GM21529 (cell line): ENCODE results near the gene SUPT4H1.

Experiments
- ATAC-seq: cut with Tn5 transposase; IDR thresholded peaks from one replicate; pipeline ENCODE4 v1.9.1; 2021; ENCODE audit not compliant: unreplicated experiment

The SUPT4H1 gene

DNA sequence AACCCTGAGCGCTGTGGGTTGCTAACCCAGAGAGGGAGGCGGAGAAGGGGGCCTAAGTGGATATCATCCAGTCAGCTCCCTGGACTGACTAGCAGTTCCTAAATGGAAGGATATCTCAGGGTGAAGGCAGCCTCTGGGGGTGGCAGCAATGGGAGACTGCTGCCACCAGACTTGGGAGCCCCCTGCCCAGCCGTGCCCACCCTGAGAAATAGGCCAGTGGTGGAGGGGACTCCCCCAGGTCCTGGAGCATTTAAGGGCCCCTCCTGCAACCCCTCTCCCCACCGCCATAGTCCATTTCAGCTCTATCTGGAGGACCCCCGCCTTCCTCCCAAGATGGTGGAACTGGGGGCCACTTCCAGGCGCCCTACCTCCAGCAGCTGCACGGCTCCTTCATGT is 31.8 kb downstream of the SUPT4H1 start:
- no peak for ATAC-seq

DNA sequence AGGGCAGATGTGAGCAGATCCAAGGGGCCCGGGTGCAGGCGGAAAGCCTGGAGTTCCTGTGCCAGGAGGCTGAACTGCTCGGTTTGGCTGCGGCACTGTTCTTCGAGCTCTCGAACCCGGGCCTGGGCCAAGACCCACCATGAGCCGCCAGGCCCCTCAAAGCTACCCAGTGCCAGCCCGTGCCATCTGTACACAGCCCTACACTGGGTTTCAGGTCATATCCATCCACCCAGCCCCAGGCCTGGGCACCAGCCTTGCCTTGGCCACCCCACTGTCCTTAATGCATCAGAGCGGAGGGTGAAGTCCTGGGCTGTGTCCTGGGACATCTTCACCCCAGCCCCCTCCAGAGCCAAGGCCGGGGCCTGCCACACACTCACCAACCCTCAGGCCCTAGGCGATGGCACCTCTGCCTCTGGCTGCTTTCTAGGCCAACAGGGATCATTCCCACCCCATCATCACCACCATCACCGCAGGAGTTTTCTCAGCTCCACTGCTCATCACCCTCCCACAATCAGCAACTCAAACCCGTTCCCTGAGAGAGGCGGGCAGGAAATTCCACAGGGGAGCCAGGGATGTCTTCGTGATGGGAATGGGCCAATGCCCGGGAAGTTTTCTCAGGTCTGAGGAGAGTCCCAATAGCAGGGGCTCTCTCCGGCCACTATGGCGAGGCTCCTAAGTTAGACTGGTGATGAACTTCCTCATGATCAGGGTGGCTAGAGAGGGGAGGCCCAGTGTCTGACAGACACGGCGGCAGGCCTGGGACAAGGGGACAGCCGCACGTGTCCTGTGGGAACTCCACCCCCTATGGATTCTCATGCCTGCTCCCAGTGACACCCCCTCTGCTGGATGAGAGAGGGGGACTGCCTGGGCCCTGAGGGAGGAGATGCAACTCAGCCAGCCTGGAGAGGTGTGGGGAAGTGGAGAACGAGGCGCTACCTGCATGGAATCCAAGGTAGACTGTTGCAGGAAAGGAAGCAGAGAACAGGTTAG is 32.5 kb downstream of the SUPT4H1 start:
- ATAC-seq, result no peak

DNA sequence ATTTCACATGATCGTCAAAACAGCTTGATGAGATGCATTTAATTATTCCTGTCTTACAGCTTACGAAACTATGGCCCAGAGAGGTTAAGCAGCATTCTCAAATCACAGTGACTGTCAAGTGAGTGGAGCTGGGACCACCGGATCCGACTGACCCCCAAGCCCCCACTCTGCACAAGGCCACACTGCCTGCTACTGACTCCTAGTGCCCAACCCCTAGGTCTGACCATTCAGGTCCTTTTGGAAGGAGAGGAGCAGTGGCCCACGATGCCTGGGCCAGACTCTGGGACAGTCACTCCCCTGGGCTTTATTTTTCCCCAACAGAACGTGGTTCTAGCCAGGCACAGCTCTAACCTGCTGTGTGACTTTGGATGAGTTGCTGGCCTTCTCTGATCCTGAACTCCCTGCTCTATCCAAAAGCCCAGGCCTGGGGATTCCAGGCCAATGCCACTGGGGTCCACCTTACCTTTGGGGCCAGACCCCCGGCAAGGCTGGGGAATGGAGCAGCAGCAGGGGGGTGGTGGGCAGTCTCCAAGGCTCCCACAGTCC is 33.3 kb downstream of the SUPT4H1 start:
- ATAC-seq, result no peak

DNA sequence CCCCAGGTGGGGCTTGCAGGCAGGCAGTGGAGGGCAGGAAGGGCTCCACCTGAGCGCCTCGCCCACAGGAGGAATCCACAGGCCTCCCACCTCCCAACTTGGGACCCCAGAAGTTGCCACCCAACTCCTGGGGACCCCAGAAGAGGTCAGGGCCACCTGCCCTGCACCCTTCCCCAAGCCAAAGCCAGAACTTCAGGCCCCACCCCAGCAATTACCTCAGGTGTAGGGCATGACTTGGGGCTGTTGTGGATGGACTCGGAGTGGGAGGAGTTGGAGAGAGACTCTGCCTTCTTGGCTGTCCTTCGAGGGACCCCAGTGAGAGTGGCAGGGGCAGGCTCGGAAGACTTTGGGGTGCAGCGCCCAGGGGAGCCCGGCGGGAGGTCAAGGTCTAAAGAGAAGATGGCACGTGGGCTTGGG is 33.9 kb downstream of the SUPT4H1 start:
- ATAC-seq, result no peak

DNA sequence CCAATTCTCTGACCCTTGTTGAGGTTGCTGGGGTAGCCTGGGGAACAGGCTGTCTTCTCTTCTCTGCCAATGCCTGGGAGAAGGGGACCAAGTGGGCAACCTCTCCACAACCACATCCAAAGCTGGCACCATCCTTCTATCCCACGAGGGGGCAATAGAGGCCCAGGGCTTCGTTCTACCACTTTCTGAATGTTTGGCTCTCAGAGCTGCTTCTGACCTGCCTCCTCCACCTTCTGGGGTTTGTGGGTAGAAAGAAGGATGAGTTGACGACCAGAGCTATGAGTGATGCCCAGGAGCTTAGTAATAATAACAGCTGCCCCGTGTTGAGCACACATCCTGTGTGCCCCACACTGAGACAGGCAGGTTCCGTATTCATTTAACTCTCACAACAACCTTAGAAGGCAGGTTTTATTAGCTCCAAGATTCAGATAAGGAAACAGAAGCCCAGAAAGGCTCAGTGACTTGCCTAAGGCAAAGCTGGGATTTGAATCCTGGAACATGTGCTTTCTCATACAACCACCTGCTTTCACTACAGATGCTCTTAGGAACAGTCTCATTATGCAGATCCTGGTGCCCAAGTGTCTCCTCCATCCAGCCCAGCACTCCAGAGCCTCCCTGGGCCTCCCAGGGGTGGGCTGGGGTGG is 34.5 kb downstream of the SUPT4H1 start:
- ATAC-seq, result peak; percentile 74

DNA sequence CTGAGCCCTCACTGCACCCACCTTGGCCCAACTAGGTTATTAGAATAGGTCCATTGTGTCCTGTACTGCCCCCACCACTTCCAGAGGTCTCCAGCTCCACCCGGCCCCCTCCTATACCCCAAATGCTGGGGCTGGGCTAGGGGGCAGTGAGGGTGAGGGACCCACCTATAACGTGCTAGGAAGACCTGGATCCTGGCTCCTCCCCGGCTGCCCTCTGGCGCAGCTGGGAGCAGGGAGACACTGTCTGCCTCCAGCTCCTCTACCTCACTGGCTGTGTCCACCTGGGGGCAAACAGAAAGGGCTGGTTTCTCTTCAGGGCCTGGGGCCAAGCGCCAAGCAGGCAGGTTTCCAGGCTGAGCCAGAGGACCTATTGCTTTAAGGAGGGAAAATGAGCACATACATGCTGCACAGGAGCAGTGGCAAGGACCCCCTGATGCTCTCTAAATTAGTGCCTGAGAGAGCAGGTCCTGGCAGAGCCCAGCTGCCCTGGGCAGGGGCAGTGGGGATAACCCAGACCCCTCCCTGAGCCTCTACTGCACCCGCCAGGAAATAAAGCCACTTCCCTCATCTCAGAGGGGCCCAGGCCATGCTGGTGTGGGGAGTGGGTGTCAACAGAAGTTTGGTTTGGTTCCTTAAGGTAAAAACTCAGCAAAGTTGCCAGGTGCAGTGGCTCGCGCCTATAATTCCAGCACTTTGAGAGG is 35.6 kb downstream of the SUPT4H1 start:
- ATAC-seq, result no peak

DNA sequence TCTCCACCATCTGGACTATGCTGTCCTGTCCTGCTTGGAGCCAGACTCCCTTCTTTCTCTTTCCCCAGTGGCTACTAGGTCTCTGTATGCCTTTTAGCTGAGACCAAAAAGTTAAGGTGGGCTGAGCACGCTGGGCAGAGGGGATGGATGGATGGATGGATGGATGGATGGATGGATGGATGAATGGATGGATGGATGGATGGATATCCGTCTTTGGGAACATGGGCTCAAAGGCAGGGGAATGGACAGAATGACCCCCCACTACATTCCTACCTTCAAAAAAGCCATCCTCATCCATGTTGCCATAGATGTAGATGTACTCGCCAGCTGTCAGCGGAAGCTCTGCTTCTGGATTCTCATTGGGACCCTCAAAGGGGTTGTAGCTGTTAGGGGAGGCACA is 36.3 kb downstream of the SUPT4H1 start:
- ATAC-seq, result no peak

DNA sequence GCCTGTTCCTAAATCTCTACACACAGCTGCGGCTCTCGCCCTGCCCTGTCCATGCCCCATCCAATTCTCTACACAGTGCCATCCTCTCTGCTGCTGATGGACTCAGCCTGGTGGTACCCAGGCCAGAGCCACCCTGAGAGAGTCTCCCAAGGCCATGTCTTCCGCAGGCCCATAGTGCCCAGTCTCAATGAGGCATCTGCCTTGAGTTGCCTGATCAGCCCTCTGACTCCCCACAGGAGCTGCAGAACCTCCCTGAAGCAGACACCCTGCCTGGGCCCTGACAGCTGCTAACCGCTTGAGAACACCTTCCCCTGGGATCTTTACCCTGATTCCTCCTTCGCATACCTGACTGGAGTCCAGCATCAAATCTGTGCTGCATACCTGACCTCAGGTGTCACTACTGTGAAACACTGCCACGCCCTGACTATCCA is 36.7 kb downstream of the SUPT4H1 start:
- ATAC-seq, result no peak

DNA sequence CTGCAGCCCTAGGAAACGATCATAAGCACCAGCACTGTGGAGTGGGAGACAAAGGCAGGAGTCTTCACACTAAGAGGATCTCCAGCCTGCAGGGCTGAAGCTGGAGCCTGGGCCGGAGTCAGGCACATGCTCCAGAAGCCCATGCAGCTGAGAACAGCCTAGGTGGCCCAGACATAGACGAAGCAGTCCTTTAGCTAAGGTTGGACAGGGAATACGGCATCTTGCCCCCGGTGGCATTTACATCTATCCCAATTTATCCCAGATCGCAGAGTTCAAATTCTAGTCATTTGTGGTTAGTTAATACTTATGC is 37.3 kb downstream of the SUPT4H1 start:
- no peak for ATAC-seq

DNA sequence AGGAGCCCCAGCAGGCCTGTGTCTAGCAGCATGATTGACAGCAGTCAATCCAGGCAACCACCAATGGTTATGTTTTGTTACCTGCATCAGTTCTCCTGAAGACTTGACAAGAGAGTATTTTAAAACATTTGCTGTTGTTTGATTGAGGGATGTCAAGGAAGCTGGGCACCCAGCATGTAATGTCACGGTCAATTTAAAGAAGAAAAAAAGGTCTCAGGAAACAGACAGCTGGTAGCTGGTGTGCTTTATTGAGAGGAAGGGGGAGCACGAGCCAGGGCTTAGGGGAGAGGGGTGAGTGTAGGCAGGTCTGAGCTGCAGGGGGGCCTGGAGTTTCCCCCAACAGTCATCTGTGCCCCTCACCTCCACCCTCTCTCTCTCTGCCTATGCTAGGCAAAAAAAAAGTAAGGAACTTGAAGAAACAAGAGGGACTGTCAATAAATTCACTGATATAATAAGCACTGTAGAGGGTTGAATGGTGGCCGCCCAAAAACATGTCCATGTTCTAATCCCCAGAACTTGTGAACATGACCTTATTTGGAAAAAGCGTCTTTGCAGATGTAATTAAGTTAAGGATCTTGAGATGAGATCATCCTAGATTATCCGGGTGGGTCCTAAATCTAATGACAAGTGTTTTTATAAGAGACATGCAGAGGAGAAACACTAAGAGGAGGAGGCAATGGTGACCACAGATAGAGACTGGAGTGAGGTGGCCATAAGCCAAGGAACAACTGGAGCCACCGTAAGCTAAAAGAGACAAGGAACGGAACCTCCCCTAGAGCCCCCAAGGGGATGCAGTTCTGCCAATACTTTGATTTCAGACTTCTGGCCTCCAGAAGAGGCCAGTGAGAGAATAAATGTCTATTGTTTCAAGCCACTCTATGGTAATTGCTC is 37.9 kb downstream of the SUPT4H1 start:
- no peak for ATAC-seq

DNA sequence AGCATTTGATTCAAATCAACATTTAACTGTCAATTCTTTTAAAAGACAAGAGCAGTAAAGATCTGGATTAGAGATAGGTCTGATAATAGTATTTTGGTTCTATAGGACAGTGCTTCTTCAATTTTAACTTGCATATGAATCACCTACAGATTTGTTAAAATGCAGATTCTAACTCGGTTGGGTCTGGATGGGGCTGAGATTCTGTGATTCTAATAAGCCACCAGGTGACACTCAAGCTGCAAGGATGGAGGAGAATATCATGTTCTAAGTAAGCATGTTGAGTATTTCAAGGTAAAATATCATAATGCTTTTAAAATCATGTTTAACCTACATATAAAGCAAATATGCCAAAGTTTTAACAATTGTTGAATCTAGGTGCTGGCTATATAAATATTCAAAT is 39.2 kb downstream of the SUPT4H1 start:
- ATAC-seq, result no peak

DNA sequence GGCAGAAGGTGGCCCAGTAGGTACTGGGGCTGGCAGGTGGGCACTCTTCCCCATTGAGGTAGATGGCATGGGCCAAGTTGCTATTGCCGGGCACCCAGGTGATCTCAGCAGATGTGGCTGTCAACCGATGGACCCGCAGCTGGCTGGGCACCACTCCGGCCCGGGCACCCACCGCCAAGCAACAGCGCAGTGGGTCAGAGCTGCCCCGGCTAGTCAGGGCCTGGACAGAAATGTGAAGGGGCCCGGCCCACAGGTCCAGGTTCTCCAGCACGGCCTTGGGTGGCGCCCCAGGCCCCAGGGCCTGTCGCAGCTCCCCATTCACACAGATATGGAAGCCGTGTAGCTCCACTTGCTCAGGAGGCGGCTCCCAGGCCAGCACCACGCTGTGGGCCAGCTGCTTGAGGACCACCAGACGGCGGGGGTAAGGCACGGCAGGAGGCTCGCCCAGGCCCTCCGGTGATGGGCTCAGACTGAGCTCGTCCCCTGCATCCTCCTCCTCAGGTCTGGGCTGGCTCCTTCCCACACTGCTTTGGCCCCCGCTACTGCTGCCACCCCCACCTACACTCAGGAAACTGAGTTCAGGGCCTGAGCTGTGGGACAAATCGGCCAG is 39.9 kb downstream of the SUPT4H1 start:
- no peak for ATAC-seq

DNA sequence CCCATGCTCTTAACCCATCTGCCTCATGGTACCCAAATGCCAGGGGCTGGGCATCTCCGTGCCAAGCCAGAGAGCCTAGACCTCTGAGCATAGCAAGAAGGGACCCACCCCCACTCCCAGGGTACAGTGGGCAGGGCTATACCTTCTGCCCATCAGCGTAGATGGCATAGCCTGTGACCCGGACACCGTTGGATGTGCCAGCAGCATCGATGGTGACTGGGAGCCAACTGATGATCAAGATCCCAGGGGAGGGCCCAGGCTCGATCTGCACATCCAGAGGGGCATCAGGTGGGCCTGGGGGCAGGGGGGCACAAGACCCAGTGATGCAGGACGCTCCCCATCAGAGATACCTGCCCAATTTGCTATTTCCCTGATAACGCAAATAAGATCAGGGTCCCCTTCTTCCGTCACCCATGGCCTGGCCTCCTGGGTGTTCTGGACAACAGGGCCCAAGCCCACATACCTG is 40.5 kb downstream of the SUPT4H1 start:
- no peak for ATAC-seq

DNA sequence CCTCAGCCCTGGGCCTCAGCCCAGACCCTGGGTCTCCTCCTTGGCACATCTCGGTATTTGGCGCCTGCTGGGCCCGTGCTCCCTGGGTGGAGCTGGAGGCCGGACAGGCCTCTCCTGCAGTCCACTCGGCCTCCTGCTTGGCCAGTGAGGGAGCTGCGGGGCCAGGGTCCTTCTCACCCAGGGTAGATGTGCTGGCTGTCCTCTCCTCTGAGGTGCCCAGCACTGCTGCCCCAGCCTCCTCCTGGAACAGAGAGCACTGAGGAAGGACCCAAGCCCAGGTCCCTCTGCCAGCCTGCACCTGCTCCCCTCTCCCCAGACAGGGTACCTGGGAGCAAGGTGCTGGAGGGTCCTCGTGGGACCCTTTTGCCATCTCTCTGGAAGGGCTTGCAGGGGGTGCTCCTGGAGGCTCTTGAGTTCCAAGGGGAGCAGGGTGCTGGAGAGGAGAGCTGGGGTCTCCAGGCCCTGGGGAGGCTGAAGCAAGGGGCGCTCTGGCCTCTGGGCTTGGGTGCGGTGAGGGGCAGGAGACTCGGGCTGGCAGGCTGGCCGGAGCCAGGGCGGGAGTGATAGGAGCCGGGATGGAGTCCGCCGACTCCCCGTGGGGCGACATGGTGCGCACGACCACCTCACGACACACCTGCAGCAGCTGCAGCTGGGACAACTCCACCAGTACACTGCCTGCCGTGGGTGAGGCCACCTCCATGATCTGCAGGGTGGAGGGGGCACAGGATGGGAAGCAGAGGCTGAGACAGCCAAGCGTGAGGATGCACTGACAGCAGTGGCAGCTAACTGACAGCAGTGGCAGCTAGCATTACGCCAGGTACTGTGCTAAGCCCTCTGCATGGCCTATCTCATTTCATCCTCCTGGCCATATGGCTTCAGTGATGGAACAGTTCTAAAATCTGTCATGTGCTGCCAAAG is 41.2 kb downstream of the SUPT4H1 start:
- ATAC-seq, result no peak

DNA sequence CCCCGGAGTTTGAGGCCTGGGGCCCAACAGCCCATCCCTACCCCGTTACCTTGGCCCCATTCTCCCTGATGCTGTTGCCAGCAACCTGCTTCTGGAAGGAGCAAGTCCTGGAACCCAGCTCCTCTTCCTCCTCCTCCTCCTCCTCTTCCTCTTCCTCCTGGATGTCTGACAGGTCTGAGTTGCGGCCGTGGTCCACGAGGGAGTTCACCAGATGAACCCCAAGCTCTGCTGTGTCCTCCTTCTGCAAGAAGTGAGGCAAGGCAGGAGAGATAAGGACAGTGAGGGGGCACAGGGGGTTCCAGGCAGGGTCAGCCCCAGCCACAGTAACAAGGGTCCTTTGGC is 42.1 kb downstream of the SUPT4H1 start:
- no peak for ATAC-seq

DNA sequence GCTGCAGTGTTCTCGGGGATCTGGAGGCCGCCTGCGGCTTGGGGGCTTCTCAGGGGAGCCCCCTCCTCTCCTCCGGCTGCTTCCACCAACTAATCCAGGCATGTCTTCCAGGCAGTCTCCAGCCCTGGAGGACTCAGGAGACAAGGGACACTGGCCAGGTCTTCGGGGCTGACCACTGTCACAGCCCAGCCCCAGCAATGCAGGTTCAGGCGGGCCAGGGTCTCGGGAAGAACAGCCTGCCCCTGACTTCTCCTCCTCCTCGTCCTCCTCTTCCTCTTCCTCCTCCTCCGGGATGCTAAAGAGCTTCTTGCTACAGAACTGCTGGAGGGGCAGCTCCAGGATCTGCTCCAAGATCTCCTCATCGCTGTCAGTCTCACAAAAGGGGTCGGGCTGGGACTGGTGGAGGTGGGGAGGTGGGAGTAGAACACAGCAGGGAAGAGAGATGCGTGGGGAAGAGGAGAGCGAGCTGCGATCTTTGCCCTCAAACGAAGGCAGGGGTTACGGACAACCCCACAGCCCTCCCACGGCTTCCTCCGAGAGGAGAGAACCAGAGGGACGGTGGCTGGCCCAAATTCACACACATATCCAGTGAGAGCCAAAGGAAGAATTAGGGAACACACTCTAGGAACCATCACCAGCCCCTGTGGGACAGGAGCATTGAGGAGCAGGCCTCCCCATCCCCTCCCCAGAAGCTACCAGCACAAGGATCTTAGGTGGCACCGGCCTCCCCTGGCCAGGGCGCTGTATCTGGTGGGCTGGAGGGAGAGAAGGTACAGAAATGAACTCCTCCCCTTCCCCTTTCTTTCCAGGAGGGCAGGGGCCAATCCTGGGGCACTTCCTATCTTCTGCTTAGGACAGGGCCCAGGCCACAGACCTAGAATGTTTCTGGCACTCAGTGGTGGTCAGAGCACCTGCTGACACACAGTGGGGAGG is 42.8 kb downstream of the SUPT4H1 start:
- no peak for ATAC-seq

DNA sequence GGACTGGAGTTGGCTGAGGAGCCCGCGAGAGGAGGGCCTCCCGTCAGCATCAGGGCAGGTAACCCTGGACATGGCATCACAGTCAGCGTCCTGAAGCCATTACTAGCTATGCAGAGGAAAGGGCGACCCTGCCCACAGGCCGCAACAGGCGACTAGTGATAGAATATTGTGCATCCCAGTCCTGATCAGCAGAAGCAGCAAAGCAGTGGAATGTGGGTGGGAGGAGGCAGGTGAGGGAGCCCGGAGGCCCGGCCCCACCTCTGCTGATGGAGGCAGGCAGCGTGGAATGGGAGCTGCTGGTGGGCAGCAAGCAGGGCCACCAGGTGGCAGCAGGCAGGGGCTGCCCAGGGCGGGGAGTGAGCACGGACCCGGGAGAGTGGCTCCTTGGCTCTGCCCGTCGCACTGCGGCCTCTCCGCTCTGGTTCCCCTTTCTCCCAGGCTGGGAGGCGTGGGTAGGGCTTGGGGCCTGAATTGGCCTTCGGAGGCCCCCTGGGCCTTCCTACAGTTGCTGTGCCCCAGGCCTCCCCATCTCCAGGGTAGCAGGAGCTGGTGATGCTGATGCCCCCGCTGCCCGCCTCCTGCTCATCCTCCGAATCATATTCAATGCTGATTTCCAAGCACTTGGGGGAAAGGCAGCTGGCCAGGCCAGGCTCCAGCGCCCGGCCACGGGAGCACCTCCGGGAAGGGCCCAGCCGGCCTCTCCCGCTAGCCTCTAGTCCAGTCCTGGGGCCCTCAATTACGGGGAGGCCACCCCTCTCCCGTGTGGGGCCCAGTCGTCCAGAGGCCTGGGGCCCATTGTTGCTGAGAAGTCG is 43.6 kb downstream of the SUPT4H1 start:
- ATAC-seq, result no peak
